HepG2 (cell line): ENCODE measurements around the gene CAMTA1. TPM values are rescaled to one million over a fixed set of nuclear protein-coding genes. Genes with fewer than 3 reads are reported as not detected.

Source experiments
- ATAC-seq: fragments of 200-7000 bp; cut with Tn5 transposase; 3 replicates; pipeline ENCODE4 v1.9.1; 2020; ENCODE audit warnings: mild to moderate bottlenecking, moderate library complexity
- BruUV-seq: library from RNA; stranded (reverse); fragments of 400-500 nt; replicated peaks from 2 replicates; lab custom pipeline; 2021; lab: Mats Ljungman, UMichigan
- CTCF ChIA-PET: fragments of 300-600 bp; formaldehyde crosslinking; extraction: SDS; loops from one replicate; lab custom pipeline; 2021; ENCODE audit warnings: low total read pairs, inconsistent platforms, low intra/inter-chr PET ratio; lab: Yijun Ruan, JAX
- POLR2A ChIA-PET: fragments of 350-600 bp; sonication (Branson Sonifier 250); formaldehyde crosslinking; loops from one replicate; lab custom pipeline; 2020; ENCODE audit warnings: antibody characterized with exemption, inconsistent platforms; lab: Yijun Ruan, JAX
- DNase-seq: peaks from one replicate; pipeline ENCODE4 v3.0.0-alpha.2; 2015; ENCODE audit warnings: low spot score
- FAIRE-seq: peaks from 3 replicates; lab custom pipeline; 2011; peaks lifted over from hg19 to GRCh38; lab: Jason Lieb, UNC
- H2AFZ ChIP-seq: one replicate; pipeline ENCODE4 v1.6.1; 2011; ENCODE audit warnings: low read length, inconsistent platforms
- H3K27ac ChIP-seq: fragments of 300-600 bp; 3 replicates; pipeline ENCODE4 v1.8.0; 2011; ENCODE audit warnings: mixed run types, mild to moderate bottlenecking, mixed read lengths, low read length, inconsistent platforms; ENCODE audit not compliant: insufficient read depth; ENCODE audit errors: extremely low read length
- H3K27me3 ChIP-seq, 2 experiments: fragments of 200-600 bp in 1 of 2; 2 replicates in 1 of 2; 3 replicates in 1 of 2; pipeline versions ENCODE4 v1.6.0 to v1.8.0; 2011; ENCODE audit warnings: low read length in 2 of 2, mild to moderate bottlenecking in 2 of 2, moderate library complexity in 2 of 2, inconsistent platforms in 1 of 2; ENCODE audit not compliant: insufficient read depth in 2 of 2, control insufficient read depth in 1 of 2
- H3K36me3 ChIP-seq, 2 experiments: fragments of 200-600 bp in 1 of 2; replicated peaks in 1 of 2; 2 replicates in 1 of 2; 3 replicates in 1 of 2; pipeline versions ENCODE4 v1.5.1 to v1.8.0; 2011; ENCODE audit warnings: low read length in 2 of 2, inconsistent platforms in 1 of 2; ENCODE audit not compliant: insufficient read depth in 2 of 2, control insufficient read depth in 1 of 2
- H3K4me1 ChIP-seq: 2 replicates; pipeline ENCODE4 v1.5.1; 2012; ENCODE audit warnings: low read length, inconsistent platforms; ENCODE audit not compliant: insufficient read depth
- H3K4me2 ChIP-seq: 2 replicates; pipeline ENCODE4 v1.6.0; 2011; ENCODE audit warnings: low read depth, low read length, inconsistent platforms
- H3K4me3 ChIP-seq, 3 experiments: fragments of 200-600 bp in 1 of 3; sonication (generic), shearing (Covaris generic) in 1 of 3; replicated peaks in 1 of 3; 2 replicates each; pipeline ENCODE4 v1.5.1; 2011 to 2016; ENCODE audit warnings: low read length in 3 of 3, inconsistent platforms in 2 of 3, low read depth in 2 of 3, mild to moderate bottlenecking in 2 of 3, control low read depth in 1 of 3, mixed read lengths in 1 of 3; ENCODE audit not compliant: insufficient read depth in 1 of 3
- H3K79me2 ChIP-seq: one replicate; pipeline ENCODE4 v1.6.1; 2011; ENCODE audit warnings: low read length, inconsistent platforms; ENCODE audit not compliant: insufficient read depth
- H3K9ac ChIP-seq: 2 replicates; pipeline ENCODE4 v1.6.0; 2011; ENCODE audit warnings: mild to moderate bottlenecking, low read depth, low read length, inconsistent platforms; ENCODE audit not compliant: insufficient read depth
- H3K9me3 ChIP-seq: 2 replicates; pipeline ENCODE4 v1.5.1; 2012; ENCODE audit warnings: mild to moderate bottlenecking, low read length
- H4K20me1 ChIP-seq: 2 replicates; pipeline ENCODE4 v1.6.0; 2011; ENCODE audit warnings: inconsistent platforms, mild to moderate bottlenecking, low read length, moderate library complexity; ENCODE audit not compliant: insufficient read depth
- BCL6 ChIP-seq: IDR thresholded peaks from 2 replicates; pipeline ENCODE4 v1.6.1; 2016; ENCODE audit warnings: missing genetic modification reagents, missing compliant biosample characterization
- GLI4 ChIP-seq: sonication (generic); formaldehyde crosslinking; IDR thresholded peaks from 2 replicates; pipeline ENCODE4 v1.5.1; 2020; ENCODE audit warnings: missing genetic modification reagents, mild to moderate bottlenecking, moderate library complexity, borderline replicate concordance
- HDAC1 ChIP-seq: sonication (generic); formaldehyde crosslinking; IDR thresholded peaks from 2 replicates; pipeline ENCODE4 v1.5.1; 2020; ENCODE audit warnings: mild to moderate bottlenecking, missing genetic modification reagents
- HNRNPLL ChIP-seq: fragments of 200-400 bp; formaldehyde crosslinking; IDR thresholded peaks from 2 replicates; pipeline ENCODE4 v1.6.1; 2017; ENCODE audit warnings: mild to moderate bottlenecking, low read depth, low read length; ENCODE audit not compliant: poor library complexity, severe bottlenecking
- SNAI1 ChIP-seq: sonication (generic); formaldehyde crosslinking; IDR thresholded peaks from 2 replicates; pipeline ENCODE4 v1.5.0; 2020; ENCODE audit warnings: mild to moderate bottlenecking, missing genetic modification reagents, borderline replicate concordance
- SP140L ChIP-seq: sonication (generic); formaldehyde crosslinking; IDR thresholded peaks from 2 replicates; pipeline ENCODE4 v1.4.0; 2020; ENCODE audit warnings: missing genetic modification reagents, borderline replicate concordance
- ZBTB38 ChIP-seq: sonication (generic); formaldehyde crosslinking; IDR thresholded peaks from 2 replicates; pipeline ENCODE4 v1.5.1; 2020; ENCODE audit warnings: mild to moderate bottlenecking, missing genetic modification reagents
- ZBTB42 ChIP-seq: sonication (generic); formaldehyde crosslinking; IDR thresholded peaks from 2 replicates; pipeline ENCODE4 v1.5.0; 2020; ENCODE audit warnings: mild to moderate bottlenecking, missing genetic modification reagents
- ZNF451 ChIP-seq: sonication (generic); formaldehyde crosslinking; IDR thresholded peaks from 2 replicates; pipeline ENCODE4 v1.5.0; 2020; ENCODE audit warnings: mild to moderate bottlenecking, missing genetic modification reagents
- ZNF616 ChIP-seq: sonication (generic); formaldehyde crosslinking; IDR thresholded peaks from 2 replicates; pipeline ENCODE4 v1.5.0; 2020; ENCODE audit warnings: low read depth, mild to moderate bottlenecking, missing genetic modification reagents
- WGBS: methylation state at CpG from one replicate; pipeline ENCODE4 v1.1.6; 2017; ENCODE audit warnings: low lambda C conversion rate; 5-methylcytosine and 5-hydroxymethylcytosine counted together
- in situ Hi-C: cut with HindIII; loops from 2 replicates; pipeline ENCODE4 v1.10.0; 2017; ENCODE audit warnings: low pct_unique_long_range_greater_than_20kb; ENCODE audit not compliant: extremely low pct_ligation_motif_present
- intact Hi-C: fragments of 100-400 bp; cut with micrococcal nuclease; formaldehyde crosslinking; loops from one replicate; pipeline ENCODE4 v1.10.0; 2022; ENCODE audit not compliant: unreplicated experiment
- polyA plus RNA-seq, 8 experiments: library from polyadenylated mRNA; depleted of rRNA in 3 of 8; stranded (reverse) in 7 of 8; unstranded in 1 of 8; fragments of >200 nt; fragmentation: Illumina TruSeq in 4 of 8; extraction: Trizol in 4 of 8; gene quantifications; 2 replicates each; pipeline versions ENCODE4 v1.2.1 to v1.2.3, GENCODE V29; 2011 to 2016; ENCODE audit warnings: low read depth in 4 of 8, missing spikeins in 1 of 8, mixed read lengths in 1 of 8; ENCODE audit not compliant: insufficient read depth in 1 of 8
- total RNA-seq, 5 experiments: library from RNA; depleted of rRNA; stranded (reverse); fragments of >200 nt; fragmentation: Illumina TruSeq; extraction: Trizol; gene quantifications; 2 replicates each; pipeline ENCODE4 v1.2.3, GENCODE V29; 2016; ENCODE audit warnings: low read depth in 1 of 5
- TF ChIP-seq, protein P1 (sequence below): sonication (generic); formaldehyde crosslinking; conservative IDR thresholded peaks from 2 replicates; pipeline ENCODE4 v1.8.1; 2023; ENCODE audit warnings: missing genetic modification reagents
- TF ChIP-seq, protein P2 (sequence below): sonication (generic); formaldehyde crosslinking; IDR thresholded peaks from 2 replicates; pipeline ENCODE4 v1.5.0; 2020; ENCODE audit warnings: mild to moderate bottlenecking, missing genetic modification reagents, borderline replicate concordance
- TF ChIP-seq, protein P3 (sequence below): sonication (generic); formaldehyde crosslinking; IDR thresholded peaks from 2 replicates; pipeline ENCODE4 v1.5.0; 2020; ENCODE audit warnings: missing genetic modification reagents
- TF ChIP-seq, protein P4 (sequence below): sonication (generic); formaldehyde crosslinking; conservative IDR thresholded peaks from 2 replicates; pipeline ENCODE4 v1.5.0; 2020; ENCODE audit warnings: missing genetic modification reagents

The CAMTA1 gene
- total and polyA plus RNA-seq, 2 of the 13 experiments (the other 11 are each of a cell fraction or from before 2014, with no cell fraction given), result 25.0 to 36.4 TPM

DNA sequence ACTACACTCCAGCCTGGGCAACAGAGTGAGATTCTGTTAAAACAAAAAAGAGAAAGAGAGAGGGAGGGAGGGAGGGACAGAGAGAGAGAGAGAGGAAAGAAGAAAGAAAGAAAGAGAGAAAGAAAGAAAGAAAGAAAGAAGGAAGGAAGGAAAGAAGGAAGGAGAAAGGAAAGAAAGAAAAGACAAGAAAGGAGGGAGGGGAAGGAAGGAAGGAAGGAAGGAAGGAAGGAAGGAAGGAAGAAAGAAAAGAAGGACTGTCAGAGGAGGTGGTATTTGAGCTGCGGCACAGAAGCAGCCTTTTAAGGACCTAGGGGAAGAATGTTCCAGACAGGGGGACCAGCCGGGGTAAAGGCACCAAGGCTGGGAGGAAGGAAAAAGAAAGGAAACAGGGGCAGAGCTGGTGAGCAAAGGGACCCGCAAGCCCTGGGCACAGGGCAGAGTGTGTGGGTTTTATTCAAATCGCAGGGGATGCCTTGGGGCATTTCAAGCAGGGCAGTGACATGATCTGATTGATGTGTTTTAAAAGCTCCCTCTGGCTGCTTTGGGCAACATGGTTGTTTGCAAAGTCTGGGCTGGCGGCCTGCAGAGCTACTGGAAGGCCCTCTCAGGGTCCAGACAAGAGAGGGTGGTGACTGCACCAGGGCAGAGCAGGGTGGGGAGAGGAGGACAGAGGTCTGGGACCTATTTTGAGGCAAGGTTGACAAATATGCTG is 808.9 kb downstream of the CAMTA1 start:
- intact Hi-C loops, result no loop called here
- 13% methylated on average over 5 of the region's 5 CpGs for WGBS
- TF ChIP-seq, protein P1, sequence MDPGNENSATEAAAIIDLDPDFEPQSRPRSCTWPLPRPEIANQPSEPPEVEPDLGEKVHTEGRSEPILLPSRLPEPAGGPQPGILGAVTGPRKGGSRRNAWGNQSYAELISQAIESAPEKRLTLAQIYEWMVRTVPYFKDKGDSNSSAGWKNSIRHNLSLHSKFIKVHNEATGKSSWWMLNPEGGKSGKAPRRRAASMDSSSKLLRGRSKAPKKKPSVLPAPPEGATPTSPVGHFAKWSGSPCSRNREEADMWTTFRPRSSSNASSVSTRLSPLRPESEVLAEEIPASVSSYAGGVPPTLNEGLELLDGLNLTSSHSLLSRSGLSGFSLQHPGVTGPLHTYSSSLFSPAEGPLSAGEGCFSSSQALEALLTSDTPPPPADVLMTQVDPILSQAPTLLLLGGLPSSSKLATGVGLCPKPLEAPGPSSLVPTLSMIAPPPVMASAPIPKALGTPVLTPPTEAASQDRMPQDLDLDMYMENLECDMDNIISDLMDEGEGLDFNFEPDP (CRISPR knock-in tag), result no peak
- no peak for TF ChIP-seq GLI4 (CRISPR knock-in tag)
- no peak for TF ChIP-seq ZBTB38 (CRISPR knock-in tag)
- TF ChIP-seq, protein P2, sequence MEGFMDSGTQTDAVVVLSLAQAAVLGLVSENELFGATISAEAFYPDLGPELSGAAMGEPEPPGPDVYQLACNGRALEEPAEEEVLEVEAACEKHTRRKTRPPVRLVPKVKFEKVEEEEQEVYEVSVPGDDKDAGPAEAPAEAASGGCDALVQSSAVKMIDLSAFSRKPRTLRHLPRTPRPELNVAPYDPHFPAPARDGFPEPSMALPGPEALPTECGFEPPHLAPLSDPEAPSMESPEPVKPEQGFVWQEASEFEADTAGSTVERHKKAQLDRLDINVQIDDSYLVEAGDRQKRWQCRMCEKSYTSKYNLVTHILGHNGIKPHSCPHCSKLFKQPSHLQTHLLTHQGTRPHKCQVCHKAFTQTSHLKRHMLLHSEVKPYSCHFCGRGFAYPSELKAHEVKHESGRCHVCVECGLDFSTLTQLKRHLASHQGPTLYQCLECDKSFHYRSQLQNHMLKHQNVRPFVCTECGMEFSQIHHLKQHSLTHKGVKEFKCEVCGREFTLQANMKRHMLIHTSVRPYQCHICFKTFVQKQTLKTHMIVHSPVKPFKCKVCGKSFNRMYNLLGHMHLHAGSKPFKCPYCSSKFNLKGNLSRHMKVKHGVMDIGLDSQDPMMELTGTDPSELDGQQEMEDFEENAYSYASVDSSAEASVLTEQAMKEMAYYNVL (CRISPR knock-in tag), result no peak
- no peak for TF ChIP-seq ZNF616 (CRISPR knock-in tag)
- TF ChIP-seq, protein P3, sequence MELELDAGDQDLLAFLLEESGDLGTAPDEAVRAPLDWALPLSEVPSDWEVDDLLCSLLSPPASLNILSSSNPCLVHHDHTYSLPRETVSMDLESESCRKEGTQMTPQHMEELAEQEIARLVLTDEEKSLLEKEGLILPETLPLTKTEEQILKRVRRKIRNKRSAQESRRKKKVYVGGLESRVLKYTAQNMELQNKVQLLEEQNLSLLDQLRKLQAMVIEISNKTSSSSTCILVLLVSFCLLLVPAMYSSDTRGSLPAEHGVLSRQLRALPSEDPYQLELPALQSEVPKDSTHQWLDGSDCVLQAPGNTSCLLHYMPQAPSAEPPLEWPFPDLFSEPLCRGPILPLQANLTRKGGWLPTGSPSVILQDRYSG (CRISPR knock-in tag), result no peak
- no peak for TF ChIP-seq HDAC1
- TF ChIP-seq SP140L (CRISPR knock-in tag), result no peak
- no peak for TF ChIP-seq ZBTB42 (CRISPR knock-in tag)
- TF ChIP-seq, protein P4, sequence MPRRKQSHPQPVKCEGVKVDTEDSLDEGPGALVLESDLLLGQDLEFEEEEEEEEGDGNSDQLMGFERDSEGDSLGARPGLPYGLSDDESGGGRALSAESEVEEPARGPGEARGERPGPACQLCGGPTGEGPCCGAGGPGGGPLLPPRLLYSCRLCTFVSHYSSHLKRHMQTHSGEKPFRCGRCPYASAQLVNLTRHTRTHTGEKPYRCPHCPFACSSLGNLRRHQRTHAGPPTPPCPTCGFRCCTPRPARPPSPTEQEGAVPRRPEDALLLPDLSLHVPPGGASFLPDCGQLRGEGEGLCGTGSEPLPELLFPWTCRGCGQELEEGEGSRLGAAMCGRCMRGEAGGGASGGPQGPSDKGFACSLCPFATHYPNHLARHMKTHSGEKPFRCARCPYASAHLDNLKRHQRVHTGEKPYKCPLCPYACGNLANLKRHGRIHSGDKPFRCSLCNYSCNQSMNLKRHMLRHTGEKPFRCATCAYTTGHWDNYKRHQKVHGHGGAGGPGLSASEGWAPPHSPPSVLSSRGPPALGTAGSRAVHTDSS (CRISPR knock-in tag), result no peak
- TF ChIP-seq ZNF451 (CRISPR knock-in tag), result no peak
- no peak for TF ChIP-seq BCL6
- TF ChIP-seq HNRNPLL, result no peak
- TF ChIP-seq SNAI1 (CRISPR knock-in tag), result no peak

More for the DNA sequence above, 808.9 kb downstream of the CAMTA1 start:
- Histone ChIP-seq H3K4me1 (no peaks in the 10 kb centered on the region), H2AFZ (no peak overlapping the region), H3K4me2 (no peak overlapping the region), H3K27ac (no peak overlapping the region), H3K27me3 (peaks cover 1 to 41% of the 10 kb centered on the region in 2 experiments; a peak in 4 of 5 replicates), H4K20me1 (no peaks in the 10 kb centered on the region), H3K9me3 (no peaks in the 10 kb centered on the region), H3K36me3 (no peaks in the 10 kb centered on the region), H3K9ac (no peak overlapping the region), H3K79me2 (no peaks in the 10 kb centered on the region), H3K4me3 (no peak overlapping the region)
- FAIRE-seq, result no peak
- ChIA-PET CTCF (no interaction called here), POLR2A (interaction anchor here (0.7 kb wide), 1 partner anchor 304 kb away, joined by 4 read pairs; no protein-coding TSS in a partner anchor)
- no peak for ATAC-seq
- no peak for DNase-seq
- in situ Hi-C loops, result no loop called here
- BruUV-seq, result no TSS peak
